Naive thymus-derived CD4-positive, alpha-beta T cell (primary cell): ENCODE data around the gene FHIT. TPM values are rescaled to one million over a fixed set of nuclear protein-coding genes. Genes with fewer than 3 reads are reported as not detected.

ENCODE experiments used
- ATAC-seq: fragments of 150-1000 bp; cut with Tn5 transposase; 2 replicates; pipeline ENCODE4 v1.10.0; 2021; ENCODE audit warnings: mild to moderate bottlenecking, moderate library complexity
- CTCF ChIA-PET: fragments of 350-600 bp; sonication (Branson Sonifier 250); formaldehyde crosslinking; loops from one replicate; lab custom pipeline; 2021; ENCODE audit warnings: antibody characterized with exemption; lab: Charles Lee
- POLR2A ChIA-PET: fragments of 350-600 bp; sonication (Branson Sonifier 250); formaldehyde crosslinking; loops from one replicate; lab custom pipeline; 2021; ENCODE audit warnings: antibody characterized with exemption, inconsistent platforms; lab: Charles Lee
- DNase-seq, 9 donors: peaks; one replicate each; pipeline versions ENCODE4 v3.0.0 to v3.0.0-alpha.2; 2020 to 2022; ENCODE audit warnings: mixed read lengths in 1 of 9
- H3K27ac ChIP-seq: one replicate; pipeline ENCODE4 v1.7.0; 2013; ENCODE audit warnings: mild to moderate bottlenecking, low read depth, low read length, moderate library complexity
- H3K27me3 ChIP-seq, 2 donors: one replicate each; pipeline ENCODE4 v1.7.0; 2013; ENCODE audit warnings: low read length in 2 of 2, mild to moderate bottlenecking in 2 of 2, moderate library complexity in 2 of 2; ENCODE audit not compliant: control insufficient read depth in 2 of 2, insufficient read depth in 2 of 2
- H3K36me3 ChIP-seq, 3 experiments: 1 replicate in 2 of 3; 2 replicates in 1 of 3; pipeline ENCODE4 v1.7.0; 2013; ENCODE audit warnings: low read length in 3 of 3, mild to moderate bottlenecking in 3 of 3, moderate library complexity in 1 of 3; ENCODE audit not compliant: insufficient read depth in 3 of 3, control insufficient read depth in 2 of 3
- H3K4me1 ChIP-seq, 2 donors: one replicate each; pipeline ENCODE4 v1.7.0; 2013; ENCODE audit warnings: low read length in 2 of 2, mild to moderate bottlenecking in 2 of 2, moderate library complexity in 1 of 2; ENCODE audit not compliant: control insufficient read depth in 2 of 2, insufficient read depth in 2 of 2
- H3K4me3 ChIP-seq: 2 replicates; pipeline ENCODE4 v1.7.0; 2013; ENCODE audit warnings: mild to moderate bottlenecking, low read length
- H3K9me3 ChIP-seq, 3 experiments: 1 replicate in 2 of 3; 2 replicates in 1 of 3; pipeline ENCODE4 v1.7.0; 2013; ENCODE audit warnings: low read length in 3 of 3; ENCODE audit not compliant: control insufficient read depth in 2 of 3
- H3K27ac Mint-ChIP-seq, 9 donors: one replicate each; pipeline ENCODE4 v1.8.0; 2020 to 2022; ENCODE audit warnings: mixed read lengths in 9 of 9, mild to moderate bottlenecking in 8 of 9, moderate library complexity in 5 of 9, inconsistent platforms in 2 of 9
- H3K27me3 Mint-ChIP-seq, 5 donors: one replicate each; pipeline ENCODE4 v1.8.0; 2021 to 2022; ENCODE audit warnings: mixed read lengths in 5 of 5, mild to moderate bottlenecking in 1 of 5
- H3K36me3 Mint-ChIP-seq, 5 donors: one replicate each; pipeline ENCODE4 v1.8.0; 2020 to 2022; ENCODE audit warnings: mixed read lengths in 5 of 5, mild to moderate bottlenecking in 3 of 5, inconsistent platforms in 1 of 5
- H3K4me1 Mint-ChIP-seq, 7 donors: one replicate each; pipeline ENCODE4 v1.8.0; 2020 to 2022; ENCODE audit warnings: mixed read lengths in 7 of 7, mild to moderate bottlenecking in 3 of 7, inconsistent platforms in 1 of 7
- H3K4me3 Mint-ChIP-seq, 10 donors: one replicate each; pipeline ENCODE4 v1.8.0; 2020 to 2022; ENCODE audit warnings: mild to moderate bottlenecking in 10 of 10, mixed read lengths in 10 of 10, moderate library complexity in 6 of 10, inconsistent platforms in 2 of 10
- H3K9me3 Mint-ChIP-seq, 11 donors: one replicate each; pipeline ENCODE4 v1.8.0; 2020 to 2022; ENCODE audit warnings: mixed read lengths in 11 of 11, mild to moderate bottlenecking in 4 of 11, inconsistent platforms in 1 of 11, moderate library complexity in 1 of 11
- intact Hi-C, 2 donors: fragments of 100-400 bp; cut with micrococcal nuclease; formaldehyde crosslinking; loops; one replicate each; pipeline ENCODE4 v1.15.1; 2023
- polyA plus RNA-seq, 2 donors: library from polyadenylated mRNA; unstranded; fragments of 300-500 nt; fragmentation: Illumina TruSeq; gene quantifications; one replicate each; pipeline ENCODE4 v1.2.3, GENCODE V29; 2021
- total RNA-seq, 6 experiments: library from RNA in 5 of 6; stranded (reverse) in 5 of 6; gene quantifications; 1 replicate in 5 of 6; 2 replicates in 1 of 6; pipeline ENCODE4 v1.2.3 and lab custom pipeline; 2021 to 2026

FHIT gene
- total and polyA plus RNA-seq, 7 experiments from 2014 or later, result 51.2 to 230 (median 152) TPM

DNA sequence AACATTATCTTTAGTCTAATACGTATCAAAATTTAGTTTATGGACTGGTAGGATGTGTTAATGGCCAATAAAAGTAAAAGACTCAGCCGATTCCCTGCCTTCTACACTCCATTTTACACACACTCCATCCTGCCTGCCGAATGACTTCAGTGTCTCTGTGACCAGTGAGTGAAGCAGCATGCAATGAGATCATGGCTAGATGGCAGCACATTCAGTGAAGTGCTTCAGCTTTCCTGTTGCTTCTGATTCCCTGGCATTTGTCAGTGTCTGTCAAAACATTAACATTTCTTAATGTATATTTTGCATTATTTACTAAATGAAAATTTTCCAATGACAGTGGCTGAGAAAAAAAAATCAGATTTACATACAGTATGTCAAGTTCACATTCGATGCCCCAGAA, 412.0 kb downstream of the FHIT start:
- Histone ChIP-seq H3K27me3 (no peaks in the 10 kb centered on the region), H3K36me3 (no peaks in the 10 kb centered on the region), H3K9me3 (no peaks in the 10 kb centered on the region), H3K27ac (no peak overlapping the region), H3K4me3 (no peak overlapping the region), H3K4me1 (no peaks in the 10 kb centered on the region)
- no peak overlapping the region for H3K4me3 Mint-ChIP-seq
- H3K27me3 Mint-ChIP-seq, result peaks cover 0 to 3% (median 0%) of the 10 kb centered on the region in 5 donors
- no peak overlapping the region for H3K27ac Mint-ChIP-seq
- H3K36me3 Mint-ChIP-seq, result no peaks in the 10 kb centered on the region
- H3K9me3 Mint-ChIP-seq, result no peaks in the 10 kb centered on the region
- no peaks in the 10 kb centered on the region for H3K4me1 Mint-ChIP-seq
- intact Hi-C loops, result no loop called here
- DNase-seq (no peak), ATAC-seq (no peak)
- CTCF ChIA-PET, result no interaction called here
- POLR2A ChIA-PET, result no interaction called here

DNA sequence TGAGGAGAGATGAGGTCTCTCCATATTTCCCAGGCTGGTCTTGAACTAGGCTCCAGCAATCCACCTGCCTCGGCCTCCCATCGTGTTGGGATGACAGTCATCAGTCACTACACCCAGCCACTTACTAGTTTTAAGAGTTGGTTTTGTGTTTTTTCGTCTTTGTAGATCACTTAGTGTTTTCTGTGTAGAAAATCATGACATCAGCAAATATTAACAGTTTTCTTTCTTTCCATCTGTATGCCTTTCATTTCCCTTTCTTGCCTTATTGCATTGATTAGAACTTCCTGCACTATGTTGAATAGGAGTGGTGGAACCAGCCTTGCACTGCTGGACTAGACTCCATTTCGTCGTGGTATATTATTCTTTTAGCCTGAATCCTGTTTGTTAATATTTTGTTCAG, 415.5 kb downstream of the FHIT start:
- DNase-seq (no peak), ATAC-seq (no peak)
- intact Hi-C loops, result no loop called here
- Histone ChIP-seq H3K4me1 (no peaks in the 10 kb centered on the region), H3K27ac (no peak overlapping the region), H3K36me3 (no peaks in the 10 kb centered on the region), H3K4me3 (no peak overlapping the region), H3K9me3 (no peaks in the 10 kb centered on the region), H3K27me3 (no peaks in the 10 kb centered on the region)
- H3K27me3 Mint-ChIP-seq, result peaks cover 0 to 3% (median 0%) of the 10 kb centered on the region in 5 donors
- H3K4me1 Mint-ChIP-seq, result no peaks in the 10 kb centered on the region
- peaks cover 0 to 2% (median 0%) of the 10 kb centered on the region in 11 donors for H3K9me3 Mint-ChIP-seq
- ChIA-PET CTCF (no interaction called here), POLR2A (no interaction called here)
- no peak overlapping the region for H3K27ac Mint-ChIP-seq
- H3K36me3 Mint-ChIP-seq, result no peaks in the 10 kb centered on the region
- no peak overlapping the region for H3K4me3 Mint-ChIP-seq

DNA sequence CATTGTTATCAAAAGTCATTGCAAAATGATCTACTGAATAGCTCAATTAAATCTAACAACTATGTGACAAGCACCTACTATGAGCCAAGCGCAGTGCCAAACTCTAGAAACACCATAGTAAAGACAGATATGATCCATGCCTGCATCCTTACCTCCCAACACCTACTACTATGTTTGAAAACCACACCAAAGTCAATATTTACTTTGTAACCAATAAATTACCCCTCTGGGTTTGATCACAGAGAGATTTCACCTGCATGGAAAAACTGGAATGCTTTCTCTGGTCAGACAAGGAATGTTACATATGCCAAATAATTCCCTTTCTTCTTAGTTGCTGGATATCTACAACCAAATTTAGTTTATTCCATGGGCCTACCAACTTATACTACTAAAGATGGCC, 422.2 kb downstream of the FHIT start:
- H3K27ac ChIP-seq, result no peak overlapping the region
- POLR2A ChIA-PET, result no interaction called here
- H3K4me1 Mint-ChIP-seq, result no peaks in the 10 kb centered on the region
- CTCF ChIA-PET, result no interaction called here
- no peaks in the 10 kb centered on the region for H3K27me3 ChIP-seq
- ATAC-seq, result no peak
- intact Hi-C loops, result no loop called here
- H3K27ac Mint-ChIP-seq, result no peak overlapping the region
- H3K4me1 ChIP-seq, result no peaks in the 10 kb centered on the region
- no peaks in the 10 kb centered on the region for H3K27me3 Mint-ChIP-seq
- H3K9me3 Mint-ChIP-seq, result peaks cover 3 to 12% (median 7%) of the 10 kb centered on the region in 11 donors
- H3K9me3 ChIP-seq, result no peaks in the 10 kb centered on the region
- H3K4me3 ChIP-seq, result no peak overlapping the region
- no peaks in the 10 kb centered on the region for H3K36me3 ChIP-seq
- peaks cover 0 to 14% (median 4%) of the 10 kb centered on the region in 5 donors for H3K36me3 Mint-ChIP-seq
- DNase-seq, result no peak
- H3K4me3 Mint-ChIP-seq, result no peak overlapping the region

DNA sequence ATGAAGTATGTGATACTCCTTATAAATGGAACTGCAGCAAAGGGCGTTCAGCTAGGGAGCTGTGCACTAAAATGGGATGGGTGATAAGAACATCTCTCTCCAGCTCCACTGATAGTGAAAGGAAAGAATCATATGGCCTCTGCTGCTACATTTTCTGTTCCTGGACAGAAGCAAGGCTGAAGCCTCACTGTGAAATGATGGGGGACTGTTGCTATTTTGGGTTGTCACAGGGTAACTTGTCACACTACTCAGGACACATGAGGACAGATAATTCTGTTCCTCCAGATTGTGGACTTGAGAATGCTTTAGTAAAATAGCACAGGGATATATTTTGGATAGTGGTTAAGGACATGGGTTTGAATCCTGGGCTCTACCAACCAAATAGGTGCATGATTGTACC, 423.6 kb downstream of the FHIT start:
- POLR2A ChIA-PET, result no interaction called here
- intact Hi-C loops, result no loop called here
- Mint-ChIP-seq H3K27ac (no peak overlapping the region), H3K4me1 (no peaks in the 10 kb centered on the region), H3K9me3 (peaks cover 3 to 19% (median 11%) of the 10 kb centered on the region in 11 donors), H3K4me3 (no peak overlapping the region), H3K36me3 (peaks cover 2 to 25% (median 12%) of the 10 kb centered on the region in 5 donors), H3K27me3 (peaks cover 0 to 4% (median 0%) of the 10 kb centered on the region in 5 donors)
- CTCF ChIA-PET, result no interaction called here
- DNase-seq (no peak), ATAC-seq (no peak)
- Histone ChIP-seq H3K27ac (no peak overlapping the region), H3K4me3 (no peak overlapping the region), H3K4me1 (no peaks in the 10 kb centered on the region), H3K36me3 (no peaks in the 10 kb centered on the region), H3K9me3 (no peaks in the 10 kb centered on the region), H3K27me3 (no peaks in the 10 kb centered on the region)

DNA sequence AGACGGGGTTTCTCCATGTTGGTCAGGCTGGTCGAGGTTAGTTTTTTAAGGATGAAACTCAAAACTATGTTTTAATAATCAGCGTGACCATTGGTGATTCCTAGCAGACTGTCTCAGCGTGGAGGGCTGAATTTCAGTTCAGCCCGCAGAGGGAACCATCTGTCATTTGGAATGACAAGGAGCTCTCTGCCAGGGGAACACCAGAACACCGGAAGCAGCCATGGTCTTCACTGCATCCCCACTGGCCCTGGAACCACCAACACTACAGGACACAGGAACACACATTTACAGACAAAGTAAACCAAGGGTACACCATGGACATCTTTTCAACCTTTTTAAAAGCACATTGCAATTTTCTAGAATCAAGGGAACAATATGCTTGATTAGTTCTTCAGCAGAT, 424.7 kb downstream of the FHIT start:
- intact Hi-C loops, result no loop called here
- Mint-ChIP-seq H3K9me3 (peaks cover 3 to 19% (median 11%) of the 10 kb centered on the region in 11 donors), H3K4me1 (no peaks in the 10 kb centered on the region), H3K27ac (no peak overlapping the region), H3K27me3 (peaks cover 0 to 4% (median 0%) of the 10 kb centered on the region in 5 donors), H3K36me3 (peaks cover 2 to 25% (median 18%) of the 10 kb centered on the region in 5 donors), H3K4me3 (no peak overlapping the region)
- ATAC-seq (no peak), DNase-seq (no peak)
- no peaks in the 10 kb centered on the region for H3K4me1 ChIP-seq
- no peaks in the 10 kb centered on the region for H3K36me3 ChIP-seq
- H3K9me3 ChIP-seq, result no peaks in the 10 kb centered on the region
- no peak overlapping the region for H3K4me3 ChIP-seq
- ChIA-PET CTCF (no interaction called here), POLR2A (no interaction called here)
- no peak overlapping the region for H3K27ac ChIP-seq
- no peaks in the 10 kb centered on the region for H3K27me3 ChIP-seq

DNA sequence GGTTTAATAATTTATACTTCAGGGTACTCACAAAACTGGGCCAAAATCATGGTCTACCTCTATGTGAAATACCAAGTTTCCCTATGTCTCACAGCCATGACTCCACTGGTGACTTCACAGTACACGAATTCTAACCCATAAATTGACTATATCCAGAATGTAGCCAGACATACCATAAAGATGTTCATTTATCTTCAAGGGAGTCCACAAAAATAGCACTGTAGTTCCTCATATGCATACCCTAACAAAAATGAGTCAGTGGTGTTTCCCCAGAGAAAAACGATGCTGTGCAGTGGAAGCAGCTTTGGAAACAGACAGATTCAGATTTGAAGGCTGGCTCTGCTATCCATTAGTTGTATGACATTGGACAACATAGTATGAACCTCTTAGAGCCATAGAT, 438.8 kb downstream of the FHIT start:
- POLR2A ChIA-PET, result no interaction called here
- no peak overlapping the region for H3K4me3 Mint-ChIP-seq
- CTCF ChIA-PET, result no interaction called here
- H3K27me3 Mint-ChIP-seq, result no peaks in the 10 kb centered on the region
- ATAC-seq (no peak), DNase-seq (no peak)
- H3K4me1 Mint-ChIP-seq, result no peaks in the 10 kb centered on the region
- H3K4me1 ChIP-seq, result no peaks in the 10 kb centered on the region
- H3K36me3 Mint-ChIP-seq, result peaks cover 0 to 7% (median 6%) of the 10 kb centered on the region in 5 donors
- peaks cover 0 to 19% (median 9%) of the 10 kb centered on the region in 11 donors for H3K9me3 Mint-ChIP-seq
- no peak overlapping the region for H3K27ac Mint-ChIP-seq
- H3K9me3 ChIP-seq, result no peaks in the 10 kb centered on the region
- intact Hi-C loops, result no loop called here
- H3K27me3 ChIP-seq, result no peaks in the 10 kb centered on the region
- no peak overlapping the region for H3K4me3 ChIP-seq
- no peaks in the 10 kb centered on the region for H3K36me3 ChIP-seq
- no peak overlapping the region for H3K27ac ChIP-seq

DNA sequence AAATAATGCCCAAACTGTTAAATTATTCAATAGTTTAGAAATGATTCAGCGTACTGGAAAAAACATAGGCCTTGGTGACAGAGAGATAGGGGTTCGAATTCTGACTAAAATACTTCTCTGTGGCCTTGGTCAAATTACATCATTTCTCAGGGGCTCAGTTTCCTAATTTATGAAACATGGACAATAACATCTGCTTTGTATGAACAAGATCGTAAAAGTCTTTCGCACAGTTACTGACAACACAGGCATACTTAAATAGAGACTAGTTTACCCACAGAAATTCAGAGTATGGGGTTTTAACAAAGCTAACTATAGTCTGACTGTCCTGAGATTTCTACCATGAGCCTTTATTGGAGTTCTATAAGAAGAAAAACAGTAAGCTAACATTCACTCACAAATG, 440.4 kb downstream of the FHIT start:
- POLR2A ChIA-PET, result no interaction called here
- Histone ChIP-seq H3K4me1 (no peaks in the 10 kb centered on the region), H3K4me3 (no peak overlapping the region), H3K36me3 (no peaks in the 10 kb centered on the region), H3K27me3 (no peaks in the 10 kb centered on the region), H3K27ac (no peak overlapping the region), H3K9me3 (no peaks in the 10 kb centered on the region)
- Mint-ChIP-seq H3K27ac (no peak overlapping the region), H3K4me1 (no peaks in the 10 kb centered on the region), H3K36me3 (no peaks in the 10 kb centered on the region), H3K27me3 (no peaks in the 10 kb centered on the region), H3K4me3 (no peak overlapping the region), H3K9me3 (peaks cover 0 to 9% (median 2%) of the 10 kb centered on the region in 11 donors)
- ATAC-seq (no peak), DNase-seq (no peak)
- intact Hi-C loops, result no loop called here
- CTCF ChIA-PET, result no interaction called here
